Sigmoid colon (tissue), 3 donors: ENCODE data around the gene DENND5B.

ENCODE experiments used
- POLR2A ChIP-seq, 2 donors: fragments of 450-650 bp; IDR thresholded peaks; one replicate each; pipeline ENCODE4 v1.6.1; 2016; ENCODE audit warnings: antibody characterized with exemption in 2 of 2, mild to moderate bottlenecking in 2 of 2, moderate library complexity in 2 of 2
- TF ChIP-seq, protein P1 (sequence below), 4 experiments: fragments of 450-650 bp in 3 of 4; fragments of 200-600 bp in 1 of 4; IDR thresholded peaks; one replicate each; pipeline ENCODE4 v1.5.1; 2016 to 2019; ENCODE audit warnings: antibody characterized with exemption in 4 of 4, mild to moderate bottlenecking in 3 of 4, moderate library complexity in 2 of 4

DNA sequence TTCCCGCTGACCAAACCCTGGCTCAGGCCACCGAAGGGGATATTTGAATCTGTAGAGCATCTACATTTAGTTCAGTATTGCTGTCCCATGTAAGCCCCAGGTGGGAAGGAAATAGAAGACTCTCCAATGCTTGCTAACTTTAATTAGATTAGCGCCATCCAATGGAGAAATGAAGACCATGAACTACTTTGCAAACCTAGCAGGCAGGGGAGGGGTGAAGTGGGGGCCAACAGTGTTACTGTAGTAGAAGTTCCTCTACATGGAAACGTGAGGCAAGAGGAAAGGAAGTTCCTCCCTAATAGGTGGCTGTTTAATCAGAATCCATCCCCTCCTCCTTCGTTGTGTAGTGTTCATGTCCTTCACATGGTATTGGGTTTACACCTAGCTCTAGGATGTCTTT is 9.3 kb upstream of the DENND5B start:
- TF ChIP-seq POLR2A (IDR thresholded peaks at IDR 0.05), result no peak
- TF ChIP-seq, protein P1, sequence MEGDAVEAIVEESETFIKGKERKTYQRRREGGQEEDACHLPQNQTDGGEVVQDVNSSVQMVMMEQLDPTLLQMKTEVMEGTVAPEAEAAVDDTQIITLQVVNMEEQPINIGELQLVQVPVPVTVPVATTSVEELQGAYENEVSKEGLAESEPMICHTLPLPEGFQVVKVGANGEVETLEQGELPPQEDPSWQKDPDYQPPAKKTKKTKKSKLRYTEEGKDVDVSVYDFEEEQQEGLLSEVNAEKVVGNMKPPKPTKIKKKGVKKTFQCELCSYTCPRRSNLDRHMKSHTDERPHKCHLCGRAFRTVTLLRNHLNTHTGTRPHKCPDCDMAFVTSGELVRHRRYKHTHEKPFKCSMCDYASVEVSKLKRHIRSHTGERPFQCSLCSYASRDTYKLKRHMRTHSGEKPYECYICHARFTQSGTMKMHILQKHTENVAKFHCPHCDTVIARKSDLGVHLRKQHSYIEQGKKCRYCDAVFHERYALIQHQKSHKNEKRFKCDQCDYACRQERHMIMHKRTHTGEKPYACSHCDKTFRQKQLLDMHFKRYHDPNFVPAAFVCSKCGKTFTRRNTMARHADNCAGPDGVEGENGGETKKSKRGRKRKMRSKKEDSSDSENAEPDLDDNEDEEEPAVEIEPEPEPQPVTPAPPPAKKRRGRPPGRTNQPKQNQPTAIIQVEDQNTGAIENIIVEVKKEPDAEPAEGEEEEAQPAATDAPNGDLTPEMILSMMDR (IDR thresholded peaks at IDR 0.05), result no peak
